Choroid plexus epithelial cell (primary cell): Measurements from ENCODE around the gene TAF1B.

Experiments used
- DNase-seq: peaks from one replicate; pipeline ENCODE4 v3.0.0-alpha.2; 2010; ENCODE audit warnings: low read depth
- H3K4me3 ChIP-seq: 2 replicates; pipeline ENCODE4 v1.5.1; 2011; ENCODE audit warnings: low read depth, mild to moderate bottlenecking, control low read depth, low read length, moderate library complexity
- TF ChIP-seq, protein P1 (sequence below): conservative IDR thresholded peaks from 2 replicates; pipeline ENCODE4 v1.5.1; 2011; ENCODE audit warnings: low read depth, mild to moderate bottlenecking, control low read depth, inconsistent platforms, low read length, moderate library complexity

Gene TAF1B

GRCh38 chr2:9905413-9905812 lies 62.1 kb downstream of the TAF1B start:
- TF ChIP-seq, protein P1, sequence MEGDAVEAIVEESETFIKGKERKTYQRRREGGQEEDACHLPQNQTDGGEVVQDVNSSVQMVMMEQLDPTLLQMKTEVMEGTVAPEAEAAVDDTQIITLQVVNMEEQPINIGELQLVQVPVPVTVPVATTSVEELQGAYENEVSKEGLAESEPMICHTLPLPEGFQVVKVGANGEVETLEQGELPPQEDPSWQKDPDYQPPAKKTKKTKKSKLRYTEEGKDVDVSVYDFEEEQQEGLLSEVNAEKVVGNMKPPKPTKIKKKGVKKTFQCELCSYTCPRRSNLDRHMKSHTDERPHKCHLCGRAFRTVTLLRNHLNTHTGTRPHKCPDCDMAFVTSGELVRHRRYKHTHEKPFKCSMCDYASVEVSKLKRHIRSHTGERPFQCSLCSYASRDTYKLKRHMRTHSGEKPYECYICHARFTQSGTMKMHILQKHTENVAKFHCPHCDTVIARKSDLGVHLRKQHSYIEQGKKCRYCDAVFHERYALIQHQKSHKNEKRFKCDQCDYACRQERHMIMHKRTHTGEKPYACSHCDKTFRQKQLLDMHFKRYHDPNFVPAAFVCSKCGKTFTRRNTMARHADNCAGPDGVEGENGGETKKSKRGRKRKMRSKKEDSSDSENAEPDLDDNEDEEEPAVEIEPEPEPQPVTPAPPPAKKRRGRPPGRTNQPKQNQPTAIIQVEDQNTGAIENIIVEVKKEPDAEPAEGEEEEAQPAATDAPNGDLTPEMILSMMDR = no peak
- H3K4me3 ChIP-seq = no peak overlapping the region
- DNase-seq = no peak

GRCh38 chr2:9907402-9907801 lies 64.1 kb downstream of the TAF1B start:
- no peak for DNase-seq
- TF ChIP-seq, protein P1 = no peak
- no peak overlapping the region for H3K4me3 ChIP-seq

GRCh38 chr2:9908639-9909038 lies 65.4 kb downstream of the TAF1B start:
- TF ChIP-seq, protein P1 = no peak
- no peak for DNase-seq
- no peak overlapping the region for H3K4me3 ChIP-seq

DNA sequence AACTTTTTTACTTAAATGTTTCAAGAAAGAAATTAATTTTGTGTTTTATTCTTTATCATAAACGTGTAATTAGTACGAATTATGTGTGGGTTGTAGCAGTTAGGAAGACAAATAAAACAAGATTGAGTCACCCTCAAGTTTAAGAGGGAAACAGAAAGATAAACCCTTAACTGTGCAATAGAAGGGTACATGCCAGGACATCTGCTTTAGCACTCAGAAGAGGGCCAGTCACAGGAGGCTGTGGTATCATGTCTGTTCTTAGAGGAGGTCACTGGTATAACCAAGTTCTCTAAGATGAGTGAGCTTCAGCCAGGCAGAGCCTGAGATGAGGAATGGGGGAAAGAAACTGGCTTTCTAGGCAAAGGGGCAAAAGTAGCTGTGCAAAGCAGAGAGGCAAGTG lies 65.8 kb downstream of the TAF1B start:
- peak; percentile 29 for DNase-seq
- H3K4me3 ChIP-seq = no peak overlapping the region
- TF ChIP-seq, protein P1 = no peak

- no peak overlapping the region for H3K4me3 ChIP-seq
- DNase-seq = no peak
- TF ChIP-seq, protein P1 = no peak
Observed at GRCh38 chr2:9910699-9911098, 67.4 kb downstream of the TAF1B start.

GRCh38 chr2:9912468-9912867 lies 69.2 kb downstream of the TAF1B start:
- DNase-seq = no peak
- TF ChIP-seq, protein P1 = no peak
- no peak overlapping the region for H3K4me3 ChIP-seq

DNA sequence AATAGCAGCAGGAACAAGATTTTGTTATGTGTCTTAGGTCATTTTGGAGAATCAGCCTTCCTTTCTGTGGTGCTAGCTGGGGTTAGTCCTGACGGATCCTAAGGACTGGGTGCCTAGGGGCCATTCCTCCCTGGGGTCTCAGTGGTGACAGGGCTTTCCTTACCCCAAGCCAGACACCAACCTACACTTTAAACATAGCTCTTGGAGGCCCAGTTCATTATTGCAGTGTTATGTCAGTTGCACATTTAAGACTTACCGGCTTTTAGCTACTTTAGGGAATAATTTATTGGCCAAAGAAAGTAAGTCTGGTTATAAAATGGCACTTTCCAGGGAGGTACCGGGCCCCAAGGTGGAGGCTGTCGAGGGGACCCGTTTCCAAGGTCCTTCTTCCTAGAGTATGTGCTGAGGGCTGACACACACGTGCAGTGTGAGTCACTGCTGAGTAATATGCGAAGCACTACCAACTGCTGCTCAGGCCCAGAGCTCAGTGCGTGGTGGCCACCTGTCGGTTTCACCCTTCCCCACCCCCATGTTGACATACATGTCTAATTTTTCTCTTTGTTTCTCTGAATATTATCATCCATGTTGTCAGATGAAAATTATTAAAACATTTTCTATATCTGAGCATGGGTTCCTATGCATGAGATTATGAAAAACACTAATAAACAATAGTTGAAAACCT lies 71.3 kb downstream of the TAF1B start:
- TF ChIP-seq, protein P1 = peak; percentile 60
- H3K4me3 ChIP-seq = no peak overlapping the region
- DNase-seq = peak; percentile 85
